ENCODE measurements around the gene CTAGE1. TPM values are rescaled to one million over a fixed set of nuclear protein-coding genes. Genes with fewer than 3 reads are reported as not detected.

Gene CTAGE1
- total RNA-seq, 2 donors from 2014 or later, result not detected

GRCh38 chr18:22428672-22429071 is 11.0 kb upstream of the CTAGE1 start:
- DNase-seq (no peak), ATAC-seq (replicated peaks in 1 of 2) (no peak)
- Mint-ChIP-seq H3K27me3 (ENCODE audit: low read depth) (no peaks in the 10 kb centered on the region), H3K4me3 (no peak overlapping the region), H3K4me1 (ENCODE audit: low read depth) (no peaks in the 10 kb centered on the region), H3K9me3 (peaks cover 0 to 2% of the 10 kb centered on the region in 2 donors), H3K27ac (no peak overlapping the region), H3K36me3 (ENCODE audit: insufficient read depth in 2 of 2) (no peaks in the 10 kb centered on the region)

- Mint-ChIP-seq H3K9me3 (peaks cover 0 to 2% of the 10 kb centered on the region in 2 donors), H3K36me3 (ENCODE audit: insufficient read depth in 2 of 2) (no peaks in the 10 kb centered on the region), H3K27me3 (ENCODE audit: low read depth) (no peaks in the 10 kb centered on the region), H3K4me3 (no peak overlapping the region), H3K4me1 (ENCODE audit: low read depth) (no peaks in the 10 kb centered on the region), H3K27ac (no peak overlapping the region)
- DNase-seq (no peak), ATAC-seq (replicated peaks in 1 of 2) (no peak)
These were observed 10.3 kb upstream of the CTAGE1 start for GRCh38 chr18:22427822-22428549.

GRCh38 chr18:22424565-22424963 is 6.8 kb upstream of the CTAGE1 start:
- DNase-seq (no peak), ATAC-seq (replicated peaks in 1 of 2) (no peak)
- peaks cover 4 to 6% of the 10 kb centered on the region in 2 donors for H3K9me3 Mint-ChIP-seq
- no peak overlapping the region for H3K27ac Mint-ChIP-seq
- no peaks in the 10 kb centered on the region for H3K27me3 Mint-ChIP-seq (ENCODE audit: low read depth)
- H3K4me3 Mint-ChIP-seq, result no peak overlapping the region
- no peaks in the 10 kb centered on the region for H3K36me3 Mint-ChIP-seq (ENCODE audit: insufficient read depth in 2 of 2)
- H3K4me1 Mint-ChIP-seq (ENCODE audit: low read depth), result no peaks in the 10 kb centered on the region

- ATAC-seq (replicated peaks in 1 of 2) (no peak), DNase-seq (no peak)
- Mint-ChIP-seq H3K27me3 (ENCODE audit: low read depth) (no peaks in the 10 kb centered on the region), H3K9me3 (peaks cover 4 to 7% of the 10 kb centered on the region in 2 donors), H3K36me3 (ENCODE audit: insufficient read depth in 2 of 2) (no peaks in the 10 kb centered on the region), H3K27ac (no peak overlapping the region), H3K4me1 (ENCODE audit: low read depth) (no peaks in the 10 kb centered on the region), H3K4me3 (no peak overlapping the region)
These were observed 6.3 kb upstream of the CTAGE1 start for GRCh38 chr18:22423878-22424564.

- Mint-ChIP-seq H3K27ac (no peak overlapping the region), H3K27me3 (ENCODE audit: low read depth) (no peaks in the 10 kb centered on the region), H3K9me3 (peaks cover 4 to 11% of the 10 kb centered on the region in 2 donors), H3K4me1 (ENCODE audit: low read depth) (no peaks in the 10 kb centered on the region), H3K36me3 (ENCODE audit: insufficient read depth in 2 of 2) (no peaks in the 10 kb centered on the region), H3K4me3 (no peak overlapping the region)
- ATAC-seq (replicated peaks in 1 of 2), result no peak
- no peak for DNase-seq
These were observed 5.3 kb upstream of the CTAGE1 start for GRCh38 chr18:22422909-22423548.

GRCh38 chr18:22420652-22421051 is 2.9 kb upstream of the CTAGE1 start:
- Mint-ChIP-seq H3K4me1 (ENCODE audit: low read depth) (no peaks in the 10 kb centered on the region), H3K27me3 (ENCODE audit: low read depth) (no peaks in the 10 kb centered on the region), H3K36me3 (ENCODE audit: insufficient read depth in 2 of 2) (no peaks in the 10 kb centered on the region), H3K27ac (no peak overlapping the region), H3K9me3 (peaks cover 4 to 9% of the 10 kb centered on the region in 2 donors), H3K4me3 (no peak overlapping the region)
- DNase-seq, result no peak
- no peak for ATAC-seq (replicated peaks in 1 of 2)

GRCh38 chr18:22412176-22412911 is 5.4 kb downstream of the CTAGE1 start:
- no peak overlapping the region for H3K4me3 Mint-ChIP-seq
- ATAC-seq (replicated peaks in 1 of 2) (no peak), DNase-seq (no peak)
- peaks cover 12 to 14% of the 10 kb centered on the region in 2 donors for H3K9me3 Mint-ChIP-seq
- no peaks in the 10 kb centered on the region for H3K4me1 Mint-ChIP-seq (ENCODE audit: low read depth)
- peaks cover 2 to 5% of the 10 kb centered on the region in 2 donors for H3K36me3 Mint-ChIP-seq (ENCODE audit: insufficient read depth in 2 of 2)
- no peaks in the 10 kb centered on the region for H3K27me3 Mint-ChIP-seq (ENCODE audit: low read depth)
- H3K27ac Mint-ChIP-seq, result no peak overlapping the region

- Mint-ChIP-seq H3K9me3 (peaks cover 12 to 14% of the 10 kb centered on the region in 2 donors), H3K4me1 (ENCODE audit: low read depth) (no peaks in the 10 kb centered on the region), H3K4me3 (no peak overlapping the region), H3K36me3 (ENCODE audit: insufficient read depth in 2 of 2) (peaks cover 2 to 5% of the 10 kb centered on the region in 2 donors), H3K27ac (no peak overlapping the region), H3K27me3 (ENCODE audit: low read depth) (no peaks in the 10 kb centered on the region)
- no peak for DNase-seq
- ATAC-seq (replicated peaks in 1 of 2), result no peak
These were observed 6.3 kb downstream of the CTAGE1 start for GRCh38 chr18:22411446-22411845.

GRCh38 chr18:22410126-22410525 is 7.6 kb downstream of the CTAGE1 start:
- Mint-ChIP-seq H3K4me3 (no peak overlapping the region), H3K27me3 (ENCODE audit: low read depth) (no peaks in the 10 kb centered on the region), H3K36me3 (ENCODE audit: insufficient read depth in 2 of 2) (peaks cover 2 to 5% of the 10 kb centered on the region in 2 donors), H3K9me3 (peaks cover 12 to 14% of the 10 kb centered on the region in 2 donors), H3K27ac (no peak overlapping the region), H3K4me1 (ENCODE audit: low read depth) (no peaks in the 10 kb centered on the region)
- DNase-seq, result no peak
- ATAC-seq (replicated peaks in 1 of 2), result no peak

- ATAC-seq (replicated peaks in 1 of 2) (no peak), DNase-seq (no peak)
- Mint-ChIP-seq H3K36me3 (ENCODE audit: insufficient read depth in 2 of 2) (peaks cover 2 to 5% of the 10 kb centered on the region in 2 donors), H3K27me3 (ENCODE audit: low read depth) (no peaks in the 10 kb centered on the region), H3K4me3 (no peak overlapping the region), H3K27ac (no peak overlapping the region), H3K9me3 (peaks cover 14 to 15% of the 10 kb centered on the region in 2 donors), H3K4me1 (ENCODE audit: low read depth) (no peaks in the 10 kb centered on the region)
These were observed 8.3 kb downstream of the CTAGE1 start for GRCh38 chr18:22409445-22409844.

GRCh38 chr18:22408059-22408458 is 9.7 kb downstream of the CTAGE1 start:
- Mint-ChIP-seq H3K36me3 (ENCODE audit: insufficient read depth in 2 of 2) (peaks cover 2 to 5% of the 10 kb centered on the region in 2 donors), H3K9me3 (peaks cover 14 to 17% of the 10 kb centered on the region in 2 donors), H3K27ac (no peak overlapping the region), H3K27me3 (ENCODE audit: low read depth) (no peaks in the 10 kb centered on the region), H3K4me3 (no peak overlapping the region), H3K4me1 (ENCODE audit: low read depth) (no peaks in the 10 kb centered on the region)
- ATAC-seq (replicated peaks in 1 of 2) (no peak), DNase-seq (no peak)

- DNase-seq, result no peak
- Mint-ChIP-seq H3K4me3 (no peak overlapping the region), H3K4me1 (ENCODE audit: low read depth) (no peaks in the 10 kb centered on the region), H3K27me3 (ENCODE audit: low read depth) (no peaks in the 10 kb centered on the region), H3K36me3 (ENCODE audit: insufficient read depth in 2 of 2) (peaks cover 2 to 5% of the 10 kb centered on the region in 2 donors), H3K27ac (no peak overlapping the region), H3K9me3 (peaks cover 12 to 15% of the 10 kb centered on the region in 2 donors)
- ATAC-seq (replicated peaks in 1 of 2), result no peak
These were observed 12.6 kb downstream of the CTAGE1 start for GRCh38 chr18:22405142-22405541.

- Mint-ChIP-seq H3K36me3 (ENCODE audit: insufficient read depth in 2 of 2) (peaks cover 0 to 2% of the 10 kb centered on the region in 2 donors), H3K27me3 (ENCODE audit: low read depth) (no peaks in the 10 kb centered on the region), H3K27ac (no peak overlapping the region), H3K4me3 (no peak overlapping the region), H3K9me3 (peaks cover 7 to 11% of the 10 kb centered on the region in 2 donors), H3K4me1 (ENCODE audit: low read depth) (no peaks in the 10 kb centered on the region)
- ATAC-seq (replicated peaks in 1 of 2) (no peak), DNase-seq (no peak)
These were observed 13.8 kb downstream of the CTAGE1 start for GRCh38 chr18:22403950-22404349.
